WTC11 (cell line): ENCODE results near the gene TCOF1. TPM values are rescaled to one million over a fixed set of nuclear protein-coding genes. Genes with fewer than 3 reads are reported as not detected.
"Not testable (repeated sequence)": the region's sequence is repeated elsewhere in the genome, so short reads cannot be mapped to it uniquely, and the experiment has no call there.

ENCODE experiments used
- ATAC-seq: fragments of 200-7000 bp; cut with Tn5 transposase; 2 replicates; pipeline ENCODE4 v1.10.0; 2021; ENCODE audit warnings: mild to moderate bottlenecking, moderate library complexity
- CTCF ChIA-PET: fragments of 300-600 bp; sonication (Branson Sonifier 250); formaldehyde crosslinking; loops from one replicate; lab custom pipeline; 2021; ENCODE audit warnings: antibody characterized with exemption; lab: Charles Lee
- POLR2A ChIA-PET: fragments of 350-600 bp; sonication (Branson Sonifier 250); formaldehyde crosslinking; loops from one replicate; lab custom pipeline; 2021; ENCODE audit warnings: antibody characterized with exemption; lab: Charles Lee
- DNase-seq: peaks from one replicate; pipeline ENCODE4 v3.0.0; 2021; ENCODE audit warnings: low spot score
- H3K27ac Mint-ChIP-seq: 2 replicates; pipeline ENCODE4 v1.8.0; 2021; ENCODE audit warnings: mixed read lengths
- H3K27me3 Mint-ChIP-seq: 2 replicates; pipeline ENCODE4 v1.8.0; 2021; ENCODE audit warnings: low read depth, mild to moderate bottlenecking, moderate library complexity, mixed read lengths
- H3K36me3 Mint-ChIP-seq: 2 replicates; pipeline ENCODE4 v1.8.0; 2021; ENCODE audit warnings: mixed read lengths
- H3K4me1 Mint-ChIP-seq: 2 replicates; pipeline ENCODE4 v1.8.0; 2022; ENCODE audit warnings: mixed read lengths
- H3K4me3 Mint-ChIP-seq: 2 replicates; pipeline ENCODE4 v1.8.0; 2021; ENCODE audit warnings: mild to moderate bottlenecking, moderate library complexity, mixed read lengths
- H3K9me3 Mint-ChIP-seq: 2 replicates; pipeline ENCODE4 v1.8.0; 2021; ENCODE audit warnings: mixed read lengths
- ATF6 ChIP-seq: sonication (generic); formaldehyde crosslinking; IDR thresholded peaks from 2 replicates; pipeline ENCODE4 v1.8.1; 2023; ENCODE audit warnings: mild to moderate bottlenecking, missing genetic modification reagents
- CREM ChIP-seq: sonication (generic); formaldehyde crosslinking; IDR thresholded peaks from 2 replicates; pipeline ENCODE4 v1.8.1; 2022; ENCODE audit warnings: mild to moderate bottlenecking, missing genetic modification reagents, moderate library complexity
- FOXP1 ChIP-seq: sonication (generic); formaldehyde crosslinking; IDR thresholded peaks from 2 replicates; pipeline ENCODE4 v1.8.0; 2022; ENCODE audit warnings: missing genetic modification reagents, mild to moderate bottlenecking, moderate library complexity, borderline replicate concordance
- IRF2 ChIP-seq: sonication (generic); formaldehyde crosslinking; IDR thresholded peaks from 2 replicates; pipeline ENCODE4 v1.8.0; 2022; ENCODE audit warnings: low read depth, missing genetic modification reagents, borderline replicate concordance
- MXD4 ChIP-seq: fragments of 250-450 bp; sonication (Bioruptor Pico); IDR thresholded peaks from 2 replicates; pipeline ENCODE4 v1.8.0; 2021; ENCODE audit warnings: mild to moderate bottlenecking, moderate library complexity, borderline replicate concordance
- NFYB ChIP-seq: sonication (generic); formaldehyde crosslinking; conservative IDR thresholded peaks from 2 replicates; pipeline ENCODE4 v1.8.0; 2022; ENCODE audit warnings: low read depth, missing genetic modification reagents
- OVOL2 ChIP-seq: fragments of 250-450 bp; sonication (Bioruptor Pico); IDR thresholded peaks from 2 replicates; pipeline ENCODE4 v1.9.0; 2021; ENCODE audit warnings: mild to moderate bottlenecking, borderline replicate concordance
- ZNF121 ChIP-seq: sonication (generic); formaldehyde crosslinking; IDR thresholded peaks from 2 replicates; pipeline ENCODE4 v1.8.0; 2023; ENCODE audit warnings: missing genetic modification reagents
- ZNF219 ChIP-seq: sonication (generic); formaldehyde crosslinking; IDR thresholded peaks from 2 replicates; pipeline ENCODE4 v1.8.0; 2023; ENCODE audit warnings: missing genetic modification reagents, mild to moderate bottlenecking, borderline replicate concordance
- ZNF423 ChIP-seq: fragments of 250-450 bp; sonication (Bioruptor Pico); IDR thresholded peaks from 2 replicates; pipeline ENCODE4 v2.1.2; 2022; ENCODE audit warnings: mild to moderate bottlenecking, moderate library complexity
- total RNA-seq: library from RNA; stranded (reverse); gene quantifications from 3 replicates; pipeline ENCODE4 v1.2.3, GENCODE V29; 2021
- TF ChIP-seq, protein P1 (sequence below): fragments of 250-450 bp; sonication (Bioruptor Pico); IDR thresholded peaks from 2 replicates; pipeline ENCODE4 v1.8.0; 2021; ENCODE audit warnings: mild to moderate bottlenecking
- TF ChIP-seq, protein P2 (sequence below): fragments of 250-450 bp; sonication (Bioruptor Pico); IDR thresholded peaks from 2 replicates; pipeline ENCODE4 v1.9.0; 2021; ENCODE audit warnings: mild to moderate bottlenecking
- TF ChIP-seq, protein P3 (sequence below): sonication (generic); formaldehyde crosslinking; IDR thresholded peaks from 2 replicates; pipeline ENCODE4 v1.8.1; 2022; ENCODE audit warnings: mild to moderate bottlenecking, missing genetic modification reagents, moderate library complexity, borderline replicate concordance
- TF ChIP-seq, protein P4 (sequence below): sonication (generic); formaldehyde crosslinking; IDR thresholded peaks from 2 replicates; pipeline ENCODE4 v1.8.1; 2023; ENCODE audit warnings: mild to moderate bottlenecking, missing genetic modification reagents

TCOF1 gene
- total RNA-seq, 1 experiment from 2014 or later, result 174 TPM

GRCh38 chr5:150413176-150413901 lies 55.8 kb downstream of the TCOF1 start:
- no peak for ATAC-seq
- DNase-seq, result no peak
- ChIA-PET POLR2A (no interaction called here), CTCF (interaction anchor here (0.8 to 4.9 kb wide), 7 partner anchors 12 to 147 kb away, joined by 3 to 41 read pairs (median 4); partner anchors contain the start of gene RPS14)
- H3K27ac Mint-ChIP-seq, result peak overlapping the region; percentile 68
- H3K4me1 Mint-ChIP-seq, result peaks cover 34% of the 10 kb centered on the region
- no peaks in the 10 kb centered on the region for H3K36me3 Mint-ChIP-seq
- H3K9me3 Mint-ChIP-seq, result no peaks in the 10 kb centered on the region
- TF ChIP-seq MXD4 (CRISPR knock-in tag), result no peak
- TF ChIP-seq ZNF219, result no peak
- no peak for TF ChIP-seq IRF2 (CRISPR knock-in tag)
- no peak for TF ChIP-seq ZNF423 (CRISPR knock-in tag)
- no peak for TF ChIP-seq CREM (CRISPR knock-in tag)
- TF ChIP-seq, protein P1, sequence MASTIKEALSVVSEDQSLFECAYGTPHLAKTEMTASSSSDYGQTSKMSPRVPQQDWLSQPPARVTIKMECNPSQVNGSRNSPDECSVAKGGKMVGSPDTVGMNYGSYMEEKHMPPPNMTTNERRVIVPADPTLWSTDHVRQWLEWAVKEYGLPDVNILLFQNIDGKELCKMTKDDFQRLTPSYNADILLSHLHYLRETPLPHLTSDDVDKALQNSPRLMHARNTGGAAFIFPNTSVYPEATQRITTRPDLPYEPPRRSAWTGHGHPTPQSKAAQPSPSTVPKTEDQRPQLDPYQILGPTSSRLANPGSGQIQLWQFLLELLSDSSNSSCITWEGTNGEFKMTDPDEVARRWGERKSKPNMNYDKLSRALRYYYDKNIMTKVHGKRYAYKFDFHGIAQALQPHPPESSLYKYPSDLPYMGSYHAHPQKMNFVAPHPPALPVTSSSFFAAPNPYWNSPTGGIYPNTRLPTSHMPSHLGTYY (CRISPR knock-in tag), result no peak
- TF ChIP-seq, protein P2, sequence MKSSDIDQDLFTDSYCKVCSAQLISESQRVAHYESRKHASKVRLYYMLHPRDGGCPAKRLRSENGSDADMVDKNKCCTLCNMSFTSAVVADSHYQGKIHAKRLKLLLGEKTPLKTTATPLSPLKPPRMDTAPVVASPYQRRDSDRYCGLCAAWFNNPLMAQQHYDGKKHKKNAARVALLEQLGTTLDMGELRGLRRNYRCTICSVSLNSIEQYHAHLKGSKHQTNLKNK (CRISPR knock-in tag), result no peak
- no peak for TF ChIP-seq FOXP1 (CRISPR knock-in tag)
- TF ChIP-seq NFYB (CRISPR knock-in tag), result no peak
- no peak for TF ChIP-seq ATF6 (CRISPR knock-in tag)
- TF ChIP-seq, protein P3, sequence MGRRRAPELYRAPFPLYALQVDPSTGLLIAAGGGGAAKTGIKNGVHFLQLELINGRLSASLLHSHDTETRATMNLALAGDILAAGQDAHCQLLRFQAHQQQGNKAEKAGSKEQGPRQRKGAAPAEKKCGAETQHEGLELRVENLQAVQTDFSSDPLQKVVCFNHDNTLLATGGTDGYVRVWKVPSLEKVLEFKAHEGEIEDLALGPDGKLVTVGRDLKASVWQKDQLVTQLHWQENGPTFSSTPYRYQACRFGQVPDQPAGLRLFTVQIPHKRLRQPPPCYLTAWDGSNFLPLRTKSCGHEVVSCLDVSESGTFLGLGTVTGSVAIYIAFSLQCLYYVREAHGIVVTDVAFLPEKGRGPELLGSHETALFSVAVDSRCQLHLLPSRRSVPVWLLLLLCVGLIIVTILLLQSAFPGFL (CRISPR knock-in tag), result no peak
- no peak for TF ChIP-seq OVOL2 (CRISPR knock-in tag)
- no peak for TF ChIP-seq ZNF121 (CRISPR knock-in tag)
- TF ChIP-seq, protein P4, sequence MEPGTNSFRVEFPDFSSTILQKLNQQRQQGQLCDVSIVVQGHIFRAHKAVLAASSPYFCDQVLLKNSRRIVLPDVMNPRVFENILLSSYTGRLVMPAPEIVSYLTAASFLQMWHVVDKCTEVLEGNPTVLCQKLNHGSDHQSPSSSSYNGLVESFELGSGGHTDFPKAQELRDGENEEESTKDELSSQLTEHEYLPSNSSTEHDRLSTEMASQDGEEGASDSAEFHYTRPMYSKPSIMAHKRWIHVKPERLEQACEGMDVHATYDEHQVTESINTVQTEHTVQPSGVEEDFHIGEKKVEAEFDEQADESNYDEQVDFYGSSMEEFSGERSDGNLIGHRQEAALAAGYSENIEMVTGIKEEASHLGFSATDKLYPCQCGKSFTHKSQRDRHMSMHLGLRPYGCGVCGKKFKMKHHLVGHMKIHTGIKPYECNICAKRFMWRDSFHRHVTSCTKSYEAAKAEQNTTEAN, result no peak
- peak overlapping the region; percentile 68 for H3K4me3 Mint-ChIP-seq
- no peaks in the 10 kb centered on the region for H3K27me3 Mint-ChIP-seq

DNA sequence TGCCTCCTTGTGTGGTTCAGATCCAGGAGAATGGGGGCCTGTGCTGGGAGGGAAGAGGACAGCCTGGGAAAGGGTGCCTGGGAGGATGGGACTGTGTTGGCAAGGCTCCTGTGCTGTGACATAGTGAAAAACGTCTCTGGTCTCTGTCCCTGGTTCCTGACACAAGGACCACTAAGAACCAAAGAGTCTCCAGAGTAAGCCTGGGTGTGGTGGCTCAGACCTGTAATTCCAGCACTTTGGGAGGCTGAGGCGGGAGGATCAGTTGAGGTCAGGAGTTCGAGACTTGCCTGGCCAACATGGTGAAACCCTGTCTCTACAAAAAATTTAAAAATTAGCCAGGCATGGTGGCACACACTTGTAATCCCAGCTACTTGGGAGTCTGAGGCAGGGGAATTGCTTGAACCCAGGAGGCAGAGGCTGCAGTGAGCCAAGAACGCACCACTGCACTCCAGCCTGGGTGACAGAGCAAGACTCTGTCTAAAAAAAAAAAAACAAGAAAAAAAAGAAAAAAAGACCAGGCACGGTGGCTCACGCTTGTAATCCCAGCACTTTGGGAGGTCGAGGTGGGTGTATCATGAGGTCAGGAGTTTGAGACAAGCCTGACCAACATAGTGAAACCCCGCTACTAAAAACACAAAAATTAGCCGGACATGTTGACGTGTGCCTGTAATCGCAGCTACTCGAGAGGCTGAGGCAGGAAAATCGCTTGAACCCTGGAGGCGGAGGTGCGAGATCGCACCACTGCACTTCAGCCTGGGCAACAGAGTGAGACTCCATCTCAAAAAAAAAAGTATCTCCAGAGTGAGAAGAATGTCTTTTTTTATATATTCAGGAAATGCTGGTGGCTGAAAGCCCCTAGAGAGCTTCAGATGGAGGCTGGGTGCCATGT lies 56.6 kb downstream of the TCOF1 start:
- DNase-seq, POLR2A ChIA-PET, H3K36me3 Mint-ChIP-seq, H3K27ac Mint-ChIP-seq, H3K4me3 Mint-ChIP-seq, H3K27me3 Mint-ChIP-seq, ATAC-seq, H3K9me3 Mint-ChIP-seq: not testable (repeated sequence)
- H3K4me1 Mint-ChIP-seq, result peaks cover 33% of the 10 kb centered on the region
- CTCF ChIA-PET, result interaction anchor here (0.8 to 1.7 kb wide), 2 partner anchors 22 to 146 kb away, joined by 4 to 9 read pairs; no protein-coding TSS in a partner anchor
